Renal cortical epithelial cell (primary cell): ENCODE results near the gene THEM4. TPM values are rescaled to one million over a fixed set of nuclear protein-coding genes. Genes with fewer than 3 reads are reported as not detected.
"Not testable (repeated sequence)": the region's sequence is repeated elsewhere in the genome, so short reads cannot be mapped to it uniquely, and the experiment has no call there.

Source experiments
- DNase-seq: peaks from one replicate; pipeline ENCODE4 v3.0.0-alpha.2; 2011; ENCODE audit warnings: low read depth
- total RNA-seq: library from RNA; depleted of rRNA; stranded (reverse); fragments of >200 nt; gene quantifications from 2 replicates; pipeline ENCODE4 v1.2.3, GENCODE V29; 2014

The THEM4 gene
- total RNA-seq, 1 donor from 2014 or later: 19.8 TPM

DNA sequence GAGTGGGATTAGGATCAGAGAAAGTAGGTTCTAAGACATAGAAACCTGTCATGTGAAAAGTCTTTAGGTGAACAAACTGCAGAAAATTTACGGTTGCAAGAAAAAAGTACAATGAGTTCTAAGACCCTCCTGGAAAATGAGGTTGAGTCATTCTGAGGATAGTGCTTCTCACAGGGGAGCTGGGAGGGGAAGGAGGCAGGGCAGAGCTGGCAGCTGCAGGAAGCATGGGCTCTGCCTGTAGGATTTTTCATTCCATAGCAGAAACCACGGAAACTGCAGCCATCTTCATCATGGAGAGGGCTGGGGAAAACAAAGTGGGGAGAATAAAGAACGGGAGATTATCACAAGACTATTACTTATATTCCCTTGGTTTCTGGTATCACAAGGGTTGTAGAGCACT is 25.8 kb upstream of the THEM4 start:
- no peak for DNase-seq

DNA sequence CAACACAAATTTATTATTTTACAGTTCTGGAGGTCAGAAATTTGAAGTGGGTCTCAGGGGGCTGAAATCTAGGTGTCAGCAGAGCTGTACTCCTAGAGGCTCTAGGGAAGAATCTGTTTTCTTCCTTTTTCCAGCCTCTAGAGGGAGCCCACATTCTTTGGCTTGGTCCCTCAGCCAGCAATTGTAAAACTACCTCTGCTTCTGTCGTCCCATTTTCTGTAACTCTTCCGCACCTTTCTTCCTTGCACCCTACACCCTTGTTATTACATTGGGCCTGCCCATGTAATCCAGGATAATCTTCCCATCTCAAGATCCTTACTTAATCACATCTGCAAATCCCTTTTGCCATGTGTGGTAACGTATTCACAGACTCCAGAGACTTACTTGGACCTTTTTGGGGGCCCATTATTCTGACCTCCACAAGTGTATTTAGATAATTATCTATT is 24.8 kb upstream of the THEM4 start:
- DNase-seq: peak; percentile 62

DNA sequence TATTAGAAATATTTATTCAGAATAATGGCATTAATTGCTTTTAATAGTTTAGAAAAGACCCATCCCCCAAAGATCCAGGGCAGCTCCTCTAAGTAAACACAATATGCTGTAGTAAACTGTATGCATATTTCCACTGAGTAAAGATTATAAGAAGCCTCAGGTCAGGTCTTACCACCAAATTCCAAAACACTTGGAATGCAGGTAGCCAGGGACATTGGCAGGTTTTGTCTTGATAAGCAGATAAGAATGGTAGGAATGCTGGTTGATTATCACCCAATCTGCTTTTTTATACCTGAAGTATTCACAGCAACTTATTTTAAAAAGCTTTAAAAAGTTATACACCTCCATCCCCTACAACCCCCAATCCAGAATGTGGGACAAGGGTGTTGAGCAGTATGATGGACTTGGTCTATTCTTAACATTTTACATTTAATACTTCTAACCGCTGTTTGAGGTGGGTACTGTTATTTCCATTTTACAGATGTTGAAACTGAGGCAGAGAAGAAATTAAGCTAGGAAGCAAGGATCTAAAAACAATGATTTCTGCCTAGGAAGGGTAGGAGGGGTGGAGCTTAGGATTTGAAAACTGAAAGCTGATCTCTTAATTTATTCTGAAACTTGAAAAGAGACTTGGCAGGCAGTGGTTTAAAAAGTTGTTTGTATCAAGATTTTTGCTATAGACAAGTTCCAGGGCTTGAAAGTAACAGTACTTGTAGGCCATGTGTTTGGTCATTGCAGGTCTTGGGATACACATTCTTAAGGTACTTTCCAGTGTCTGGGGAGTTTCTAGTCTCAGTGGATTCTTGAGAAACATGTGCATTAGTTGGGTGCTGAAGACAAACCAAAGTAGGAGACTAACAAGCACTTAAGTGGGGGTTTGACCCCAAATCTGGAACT is 15.6 kb upstream of the THEM4 start:
- no peak for DNase-seq

DNA sequence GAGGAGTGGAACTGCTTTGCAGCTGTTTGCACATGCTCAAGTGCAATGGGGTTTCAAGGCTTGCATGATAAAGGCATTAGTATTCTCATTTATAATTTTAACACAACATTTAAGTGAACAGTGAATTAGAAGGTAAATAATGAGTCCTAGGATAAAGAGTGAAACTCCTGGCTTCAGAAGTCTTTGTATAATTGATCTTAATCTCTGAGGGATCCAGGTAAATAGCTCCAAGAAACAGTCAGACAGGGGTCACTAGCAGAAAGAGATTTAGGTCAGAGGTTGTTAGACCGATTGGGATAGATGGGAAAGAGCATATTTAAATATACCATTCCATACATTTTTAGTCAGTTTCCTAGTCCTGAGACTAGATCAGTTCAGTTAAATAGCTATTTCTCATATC is 14.1 kb upstream of the THEM4 start:
- DNase-seq: no peak

DNA sequence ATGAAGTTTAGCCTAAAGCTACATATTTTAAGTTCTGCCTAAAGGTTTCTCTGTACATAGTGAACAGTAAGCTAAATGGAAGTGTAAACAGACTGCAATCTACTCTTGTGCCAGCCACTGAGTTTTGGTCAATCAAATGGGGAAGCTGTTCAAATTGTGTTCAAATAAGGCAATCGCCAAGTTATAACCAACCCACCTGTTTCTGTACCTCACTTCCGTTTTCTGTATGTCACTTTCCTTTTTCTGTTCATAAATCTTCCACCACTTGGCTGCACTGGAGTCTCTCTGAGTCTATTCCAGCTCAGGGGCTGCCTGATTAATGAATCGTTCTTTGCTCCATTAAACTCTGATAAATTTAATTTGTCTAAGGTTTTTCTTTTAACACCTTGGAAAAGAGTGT is 10.8 kb upstream of the THEM4 start:
- no peak for DNase-seq

DNA sequence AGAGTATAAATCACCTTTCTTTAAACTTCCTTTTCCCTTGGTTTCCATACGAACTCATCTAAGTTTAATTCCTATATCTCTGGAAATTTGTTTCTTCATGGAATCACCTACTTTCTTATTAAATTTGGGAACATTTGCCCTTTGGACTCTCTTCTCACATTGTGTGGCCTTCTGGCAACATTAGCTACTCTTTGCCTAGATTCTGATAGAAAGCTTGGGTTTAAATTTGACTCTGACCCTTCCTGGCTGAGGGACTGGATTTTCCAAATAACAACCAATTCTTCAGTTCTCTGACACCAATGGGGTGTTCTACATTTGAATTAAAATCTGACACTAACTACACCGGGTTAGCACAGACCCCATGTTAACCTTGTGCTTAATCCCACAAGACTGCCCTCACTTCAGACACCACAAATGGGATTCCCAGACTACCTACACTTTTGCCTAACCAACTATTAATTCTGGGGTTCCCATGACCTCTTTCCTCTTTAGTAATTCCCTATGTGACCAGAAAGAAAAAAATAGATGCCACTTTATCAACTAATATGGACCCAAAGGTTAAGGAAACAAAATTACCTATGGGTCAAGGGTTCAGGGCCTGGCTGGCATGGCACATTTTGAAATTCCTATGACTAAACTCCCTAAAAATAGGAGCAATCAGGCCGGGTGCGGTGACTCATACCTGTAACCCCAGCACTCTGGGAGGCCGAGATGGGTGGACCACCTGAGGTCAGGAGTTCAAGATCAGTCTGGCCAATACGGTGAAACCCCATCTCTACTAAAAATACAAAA is 9.7 kb upstream of the THEM4 start:
- DNase-seq: no peak

DNA sequence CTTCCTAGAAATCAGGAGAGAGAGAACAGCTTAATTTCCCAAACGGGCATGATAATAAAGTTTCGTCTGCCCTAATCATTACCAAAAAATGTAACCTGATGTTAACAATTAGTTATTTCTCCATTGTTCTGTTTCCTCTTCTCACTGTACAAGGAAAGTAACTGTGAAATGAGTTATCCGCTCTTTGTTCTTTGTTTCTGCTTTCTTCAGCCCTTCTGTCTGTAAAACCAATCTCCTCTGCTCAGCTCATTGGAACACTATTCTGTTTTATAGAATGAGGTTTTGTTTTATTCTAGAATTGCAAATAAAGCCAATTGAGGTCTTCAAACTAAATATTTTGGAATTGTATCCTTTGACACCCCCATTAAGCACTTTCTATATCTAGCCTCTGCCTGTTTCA is 8.8 kb upstream of the THEM4 start:
- DNase-seq: no peak

DNA sequence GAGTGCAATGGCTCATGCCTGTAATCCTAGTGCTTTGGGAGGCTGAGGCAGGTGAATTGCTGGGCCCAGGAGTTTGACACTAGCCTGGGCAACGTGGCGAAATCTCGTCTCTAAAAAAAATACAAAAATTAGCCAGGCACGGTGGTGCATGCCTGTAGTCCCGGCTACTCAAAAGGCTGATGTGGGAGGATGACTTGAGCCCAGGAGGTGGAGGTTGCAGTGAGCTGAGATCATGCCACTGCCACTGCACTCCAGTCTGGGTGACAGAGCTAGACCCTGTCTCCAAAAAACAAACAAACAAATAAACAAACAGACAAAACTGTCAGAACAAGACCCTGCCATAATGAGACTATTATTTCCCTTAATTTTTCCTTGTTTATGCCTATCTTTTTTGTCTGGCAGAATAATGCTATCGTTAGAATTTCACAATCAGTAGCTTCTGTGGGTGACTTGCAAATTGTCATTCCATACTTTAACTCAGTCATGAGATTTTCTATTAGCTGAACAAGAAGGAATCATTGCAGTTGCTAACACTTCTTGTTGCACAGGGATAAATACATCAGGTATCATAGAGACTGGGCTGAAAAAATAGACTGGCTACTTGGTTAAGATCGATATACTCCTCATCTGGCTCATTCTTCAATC is 7.5 kb upstream of the THEM4 start:
- no peak for DNase-seq

DNA sequence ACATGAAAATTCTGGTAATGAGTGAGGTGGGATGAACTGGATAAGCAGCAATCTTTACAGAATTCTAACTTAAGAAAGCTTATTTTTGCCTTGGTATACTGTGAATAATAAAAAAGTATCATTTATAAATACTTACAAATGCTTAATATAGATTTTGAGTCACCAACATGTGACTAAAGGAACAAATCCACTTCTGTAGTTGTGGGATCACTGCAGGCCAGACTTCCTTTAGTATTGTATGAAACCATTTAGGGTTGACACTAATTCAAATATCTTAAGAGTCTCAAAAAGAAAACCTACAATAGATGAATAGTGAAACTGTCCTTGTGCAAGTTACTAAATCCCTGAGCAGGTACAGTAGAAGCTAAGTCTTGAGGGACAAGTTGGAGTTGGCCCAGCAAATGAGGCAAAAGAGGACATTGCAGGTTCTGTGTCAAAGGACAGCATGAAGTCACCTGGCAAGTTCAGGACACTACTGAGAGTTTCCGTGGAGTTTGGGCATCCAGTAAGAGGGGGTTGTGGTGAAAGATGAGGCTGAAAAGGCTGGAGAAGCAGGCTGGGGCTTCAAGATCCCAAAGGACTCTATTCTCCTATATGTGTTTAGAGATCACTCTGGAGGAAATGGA is 5.9 kb upstream of the THEM4 start:
- no peak for DNase-seq

DNA sequence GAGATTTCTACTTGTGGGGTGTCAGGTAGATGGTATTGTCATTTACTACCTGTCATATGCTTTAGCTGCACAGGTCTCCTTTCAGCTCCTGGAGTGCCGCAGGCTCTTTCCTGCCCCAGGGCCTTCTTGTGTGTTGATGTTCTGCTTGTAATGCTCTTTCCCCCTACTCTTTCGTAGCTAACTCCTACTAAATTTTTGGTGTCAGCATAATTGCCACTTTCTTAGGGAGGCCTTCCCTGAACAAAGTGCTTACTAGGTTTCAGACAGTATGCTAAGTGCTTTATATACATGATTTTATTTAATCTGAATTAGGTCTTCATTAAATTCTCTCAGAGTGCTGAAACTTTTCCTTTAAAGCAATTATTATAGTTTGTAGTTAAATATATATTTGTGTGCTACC is 4.8 kb upstream of the THEM4 start:
- no peak for DNase-seq

DNA sequence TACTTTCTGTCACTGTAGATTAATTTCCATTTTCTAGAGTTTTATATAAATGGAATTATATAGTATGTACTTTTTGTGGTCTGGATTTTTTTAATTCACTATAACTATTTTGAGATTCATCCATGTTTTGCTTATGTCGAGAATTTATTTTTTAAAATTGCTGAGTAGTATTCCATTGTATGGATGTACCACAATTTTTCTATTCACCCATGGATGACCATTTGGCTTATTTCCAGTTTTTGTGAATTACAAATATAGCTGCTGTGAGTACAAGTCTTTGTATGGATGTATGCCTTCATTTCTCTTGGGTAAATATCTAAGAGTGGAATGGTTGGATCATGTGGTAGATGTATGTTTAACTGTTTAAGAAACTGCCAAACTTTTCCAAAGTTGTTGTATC is 3.7 kb upstream of the THEM4 start:
- DNase-seq: no peak

DNA sequence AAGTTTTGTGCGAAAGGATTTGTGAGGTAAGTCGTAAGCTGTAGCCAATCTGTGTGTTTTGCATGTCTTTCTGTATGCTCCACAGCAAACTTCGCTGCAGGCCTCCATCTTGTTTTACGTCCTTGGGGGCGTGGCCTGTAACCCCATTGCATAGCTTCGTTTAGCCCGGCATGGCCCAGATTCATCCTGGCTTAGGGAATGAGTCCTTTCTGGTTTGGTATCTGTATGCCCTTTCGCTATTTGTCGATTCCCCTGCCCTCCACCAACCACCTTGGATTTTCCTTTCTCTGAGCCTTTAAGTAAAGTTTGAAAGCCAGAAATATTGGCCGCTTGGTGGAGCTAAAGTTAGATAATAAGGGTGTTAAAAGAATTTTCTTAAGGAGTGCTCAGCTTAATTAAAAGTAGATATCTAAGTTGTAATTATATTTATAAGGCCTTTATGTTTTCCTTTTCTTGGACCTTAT is 1.1 kb downstream of the THEM4 start:
- peak; percentile 30 for DNase-seq

DNA sequence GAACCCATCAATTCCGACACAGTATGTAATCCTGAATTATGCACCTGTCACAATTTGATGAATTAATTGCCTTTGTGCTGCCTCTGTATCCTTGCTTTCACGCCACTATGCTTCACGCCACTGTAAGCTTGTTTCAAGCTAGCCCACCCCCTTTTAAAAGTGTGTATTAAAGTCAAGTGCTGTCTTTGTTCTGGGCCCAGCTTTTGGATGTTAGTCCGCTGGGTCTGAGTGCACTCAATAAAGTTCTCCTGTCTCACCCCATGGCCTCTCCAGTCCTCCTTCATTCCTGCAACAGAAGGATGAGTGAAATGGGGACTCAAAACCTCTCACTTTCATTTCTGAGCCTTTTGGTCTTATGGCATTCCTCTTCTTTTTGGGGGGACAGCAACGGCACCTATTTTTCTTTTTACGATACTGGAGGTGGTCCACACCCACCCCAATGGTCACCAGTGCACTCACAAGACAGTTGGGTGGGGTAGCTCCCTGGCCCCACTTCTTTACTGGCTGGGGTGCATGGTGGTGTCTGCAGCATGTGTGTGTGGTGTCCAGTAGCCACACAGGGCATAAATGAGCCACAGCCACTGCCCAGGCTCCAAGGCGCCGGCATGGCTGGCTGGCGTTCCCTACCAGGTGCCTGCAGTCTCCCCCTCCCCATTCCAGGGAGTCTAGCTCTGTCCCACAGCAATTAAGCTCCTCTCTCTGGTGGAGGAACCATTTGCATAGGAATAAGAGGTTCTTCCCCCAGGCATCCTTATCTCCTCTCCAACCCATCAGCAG is 1.8 kb downstream of the THEM4 start:
- no peak for DNase-seq

DNA sequence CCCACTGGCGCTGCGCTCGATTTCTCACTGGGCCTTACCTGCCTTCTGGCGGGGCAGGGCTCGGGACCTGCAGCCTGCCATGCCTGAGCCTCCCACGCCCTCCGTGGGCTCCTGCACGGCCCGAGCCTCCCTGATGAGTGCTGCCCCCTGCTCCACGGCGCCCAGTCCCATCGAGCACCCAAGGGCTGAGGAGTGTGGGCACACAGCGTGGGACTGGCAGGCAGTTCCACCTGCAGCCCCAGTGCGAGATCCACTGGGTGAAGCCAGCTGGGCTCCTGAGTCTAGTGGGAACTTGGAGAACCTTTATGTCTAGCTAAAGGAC is 3.0 kb downstream of the THEM4 start:
- not testable (repeated sequence) for DNase-seq

DNA sequence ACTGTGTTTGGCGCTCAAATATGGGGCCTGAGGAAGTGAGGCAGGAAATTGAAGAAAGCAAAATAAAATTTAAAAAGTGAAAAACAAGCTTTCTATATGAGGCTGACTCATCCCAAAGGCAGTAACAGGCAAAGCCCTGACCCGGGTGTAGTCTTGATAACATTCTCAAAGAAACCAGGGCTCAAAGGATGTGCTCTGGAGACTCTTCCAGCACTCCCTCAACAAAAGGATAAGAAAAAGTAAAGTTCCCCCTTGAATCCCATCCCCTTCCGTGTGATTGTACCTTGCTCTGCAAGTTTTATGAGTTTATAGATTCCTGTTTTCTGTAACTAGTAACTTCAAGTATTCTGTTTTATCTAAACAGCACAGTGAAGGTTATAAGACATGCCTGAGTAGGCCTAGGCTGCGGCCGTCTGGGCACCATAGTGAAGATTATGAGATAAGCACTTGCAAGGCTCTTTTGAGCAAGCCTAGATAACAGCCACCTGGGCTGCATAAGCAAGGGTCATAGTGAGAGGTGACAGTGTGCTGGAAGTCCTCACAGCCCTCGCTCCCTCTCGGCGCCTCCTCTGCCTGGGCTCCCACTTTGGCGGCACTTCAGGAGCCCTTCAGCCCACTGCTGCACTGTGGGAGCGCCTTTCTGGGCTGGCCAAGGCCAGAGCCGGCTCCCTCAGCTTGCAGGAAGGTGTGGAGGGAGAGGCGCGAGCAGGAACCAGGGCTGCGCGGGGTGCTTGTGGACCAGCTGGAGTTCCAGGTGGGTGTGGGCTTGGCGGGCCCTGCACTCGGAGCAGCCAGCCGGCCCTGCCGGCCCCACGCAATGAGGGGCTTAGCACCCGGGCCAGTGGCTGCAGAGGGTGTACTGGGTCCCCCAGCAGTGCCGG is 3.6 kb downstream of the THEM4 start:
- DNase-seq: not testable (repeated sequence)

DNA sequence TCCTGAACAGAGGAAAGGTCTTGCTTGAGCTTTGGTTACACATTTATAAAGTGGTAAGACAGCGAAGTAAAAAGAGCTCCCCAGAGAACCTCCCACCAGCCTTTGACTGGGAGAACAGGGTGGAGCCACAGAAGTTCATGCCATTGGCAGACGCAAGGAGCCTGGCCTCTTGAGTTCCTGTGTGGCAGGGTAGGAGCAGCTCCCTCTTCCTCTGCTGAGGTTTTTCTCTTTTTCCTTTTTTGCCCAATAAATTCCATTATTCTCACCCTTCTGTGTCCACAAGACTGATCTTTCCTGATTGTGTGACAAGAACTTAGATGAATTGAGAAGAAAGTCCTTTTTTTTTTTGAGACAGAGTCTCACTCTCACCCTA is 4.3 kb downstream of the THEM4 start:
- peak; percentile 68 for DNase-seq

DNA sequence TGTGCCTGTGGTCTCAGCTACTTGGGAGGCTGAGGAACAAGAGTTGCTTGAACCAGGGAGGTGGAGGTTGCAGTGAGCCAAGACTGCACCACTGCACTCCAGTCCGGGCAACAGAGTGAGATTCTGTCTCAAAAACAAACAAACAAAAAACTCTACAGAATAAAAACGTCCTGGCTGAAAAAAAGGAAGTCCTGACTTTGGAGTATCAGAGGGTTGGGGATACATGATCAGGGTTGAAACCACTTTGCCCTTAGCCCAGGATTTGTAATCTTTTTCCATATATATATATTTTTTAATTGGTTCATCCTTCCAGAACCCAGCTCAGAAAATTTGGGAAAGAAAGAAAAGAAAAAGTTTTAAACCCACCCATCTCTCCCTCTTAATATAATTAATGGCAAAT is 6.5 kb downstream of the THEM4 start:
- no peak for DNase-seq

DNA sequence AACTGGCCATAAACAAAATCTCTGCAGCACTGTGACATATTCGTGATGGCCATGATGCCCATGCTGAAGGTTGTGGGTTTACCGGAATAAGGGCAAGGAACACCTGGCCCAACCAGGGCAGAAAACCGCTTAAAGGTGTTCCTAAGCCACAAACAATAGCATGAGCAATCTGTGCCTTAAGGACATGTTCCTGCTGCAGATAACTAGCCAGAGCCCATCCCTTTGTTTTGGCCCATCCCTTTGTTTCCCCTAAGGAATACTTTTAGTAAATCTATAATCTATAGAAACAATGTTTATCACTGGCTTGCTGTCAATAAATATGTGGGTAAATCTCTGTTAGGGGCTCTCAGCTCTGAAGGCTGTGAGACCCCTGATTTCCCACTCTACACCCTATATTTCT is 8.5 kb downstream of the THEM4 start:
- not testable (repeated sequence) for DNase-seq

DNA sequence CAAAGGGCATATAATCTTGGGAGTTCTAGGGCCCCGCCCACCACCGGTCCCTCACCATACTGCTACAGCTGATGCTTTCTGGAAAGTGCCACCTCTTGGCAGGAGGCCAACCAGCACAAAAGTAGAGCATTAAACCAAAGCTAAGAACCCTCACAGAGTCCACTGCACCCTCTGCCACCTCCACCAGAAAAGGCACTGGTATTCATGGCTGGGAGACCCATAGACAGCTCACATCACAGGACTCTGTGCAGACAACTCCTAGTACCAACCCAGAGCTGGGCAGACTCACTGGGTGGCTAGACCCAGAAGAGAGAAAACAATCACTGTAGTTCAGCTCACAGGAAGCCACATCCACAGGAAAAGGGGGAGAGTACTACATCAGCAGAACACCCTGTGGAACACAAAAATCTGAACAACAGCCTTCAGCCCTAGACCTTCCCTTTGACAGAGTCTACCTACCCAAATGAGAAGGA is 10.8 kb downstream of the THEM4 start:
- DNase-seq: peak; percentile 36

DNA sequence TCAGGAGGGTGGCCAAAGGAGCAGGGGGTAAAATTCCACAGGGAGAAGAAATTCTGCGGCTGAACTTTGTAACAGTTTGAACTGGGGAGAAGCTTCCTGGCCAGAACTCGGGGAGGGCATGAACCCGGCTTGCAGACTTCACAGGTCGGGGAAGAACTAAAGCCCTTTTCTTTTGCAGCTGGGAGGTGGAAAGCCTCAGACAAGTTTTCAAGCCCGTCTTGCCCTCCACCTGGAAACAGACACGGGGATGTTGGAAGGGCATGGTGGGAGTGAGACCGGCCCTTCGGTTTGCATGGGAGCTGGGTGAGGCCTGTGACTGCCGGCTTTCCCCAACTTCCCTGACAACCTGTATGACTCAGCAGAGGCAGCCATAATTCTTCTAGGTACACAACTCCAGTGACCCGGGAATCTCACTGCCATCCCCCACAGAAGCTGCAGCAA is 11.3 kb downstream of the THEM4 start:
- peak; percentile 51 for DNase-seq
